ENCODE results near the gene CKB. TPM values are rescaled to one million over a fixed set of nuclear protein-coding genes. Genes with fewer than 3 reads are reported as not detected.
"Not testable (repeated sequence)": the region's sequence is repeated elsewhere in the genome, so short reads cannot be mapped to it uniquely, and the experiment has no call there.

CKB gene
- polyA plus RNA-seq, 3 donors = 109 to 574 (median 196) TPM

GRCh38 chr14:103530831-103531230 is 8.2 kb upstream of the CKB start:
- H3K27ac ChIP-seq (ENCODE audit: low read depth, low read length) = no peak overlapping the region
- WGBS, 3 donors = 89 to 92% (median 90%) methylated on average over 10 to 11 of the region's 11 CpGs

GRCh38 chr14:103530390-103530789 is 7.8 kb upstream of the CKB start:
- WGBS, 3 donors = 61 to 64% (median 63%) methylated on average over 7 of the region's 7 CpGs
- H3K27ac ChIP-seq (ENCODE audit: low read depth, low read length) = no peak overlapping the region

GRCh38 chr14:103529383-103530365 is 7.0 kb upstream of the CKB start:
- H3K27ac ChIP-seq (ENCODE audit: low read depth, low read length) = no peak overlapping the region
- 49 to 51% (median 50%) methylated on average over 40 to 42 of the region's 42 CpGs for WGBS, 3 donors

- H3K27ac ChIP-seq (ENCODE audit: low read depth, low read length) = no peak within 1 kb of the TSS
- WGBS, 3 donors = 2 to 3% (median 3%) methylated on average over 50 to 70 of the region's 70 CpGs
Measured at GRCh38 chr14:103528587-103529382, 6.2 kb upstream of the CKB start, which contains the start of gene TRMT61A. Gene TRMT61A (plus strand): TSS chr14:103529196. CDS start chr14:103529979, 783 bp downstream.

- H3K27ac ChIP-seq (ENCODE audit: low read depth, low read length) = no peak overlapping the region
- 45 to 47% (median 46%) methylated on average over 10 of the region's 10 CpGs for WGBS, 3 donors
Measured at GRCh38 chr14:103528146-103528586, 5.5 kb upstream of the CKB start.

GRCh38 chr14:103527408-103528145 is 4.9 kb upstream of the CKB start:
- 71 to 87% (median 79%) methylated on average over 14 of the region's 14 CpGs for WGBS, 3 donors
- no peak overlapping the region for H3K27ac ChIP-seq (ENCODE audit: low read depth, low read length)

- H3K27ac ChIP-seq (ENCODE audit: low read depth, low read length) = no peak overlapping the region
- 76 to 100% (median 83%) methylated on average over 1 of the region's 1 CpG for WGBS, 3 donors
Measured at GRCh38 chr14:103526914-103527248, 4.3 kb upstream of the CKB start.

GRCh38 chr14:103526247-103526913 is 3.8 kb upstream of the CKB start:
- 62 to 74% (median 67%) methylated on average over 8 of the region's 8 CpGs for WGBS, 3 donors
- H3K27ac ChIP-seq (ENCODE audit: low read depth, low read length) = no peak overlapping the region

- 45 to 80% (median 75%) methylated on average over 17 of the region's 17 CpGs for WGBS, 3 donors
- not testable (repeated sequence) for H3K27ac ChIP-seq (ENCODE audit: low read depth, low read length)
Measured at GRCh38 chr14:103525430-103526246, 3.0 kb upstream of the CKB start.

- no peak overlapping the region for H3K27ac ChIP-seq (ENCODE audit: low read depth, low read length)
- 82 to 85% (median 84%) methylated on average over 12 of the region's 12 CpGs for WGBS, 3 donors
Measured at GRCh38 chr14:103524002-103524935, 1.6 kb upstream of the CKB start.

GRCh38 chr14:103523575-103523954 is 935 bp upstream of the CKB start:
- 57 to 80% (median 61%) methylated on average over 10 of the region's 10 CpGs for WGBS, 3 donors
- no peak overlapping the region for H3K27ac ChIP-seq (ENCODE audit: low read depth, low read length)

- WGBS, 3 donors = 1 to 2% (median 2%) methylated on average over 70 to 74 of the region's 74 CpGs
- H3K27ac ChIP-seq (ENCODE audit: low read depth, low read length) = no peak overlapping the region
Measured at GRCh38 chr14:103521951-103522563, 573 bp downstream of the CKB start.

GRCh38 chr14:103521438-103521950 is 1.1 kb downstream of the CKB start:
- 1% methylated on average over 47 to 77 of the region's 77 CpGs for WGBS, 3 donors
- no peak overlapping the region for H3K27ac ChIP-seq (ENCODE audit: low read depth, low read length)

- no peak overlapping the region for H3K27ac ChIP-seq (ENCODE audit: low read depth, low read length)
Measured at GRCh38 chr14:103520657-103521437, 1.8 kb downstream of the CKB start.

GRCh38 chr14:103520269-103520656 is 2.4 kb downstream of the CKB start:
- 46 to 62% (median 61%) methylated on average over 10 of the region's 10 CpGs for WGBS, 3 donors
- no peak overlapping the region for H3K27ac ChIP-seq (ENCODE audit: low read depth, low read length)

More at GRCh38 chr14:103520657-103521437, 1.8 kb downstream of the CKB start:
- 1 to 3% (median 2%) methylated on average over 44 to 63 of the region's 66 CpGs for WGBS, 3 donors
